D721Med (cell line): ENCODE results near the gene IL4I1.
A peak's percentile ranks its signal among the peaks of the same experiment; 100 is the strongest.

Experiments used
- DNase-seq: peaks from one replicate; pipeline ENCODE4 v3.0.0; 2011; ENCODE audit warnings: low spot score; ENCODE audit not compliant: insufficient read length
- FAIRE-seq: peaks from 2 replicates; lab custom pipeline; 2011; peaks lifted over from hg19 to GRCh38; lab: Jason Lieb, UNC
- CTCF ChIP-seq: IDR thresholded peaks from 2 replicates; pipeline ENCODE4 v1.5.1; 2012; ENCODE audit warnings: mild to moderate bottlenecking, control low read depth; ENCODE audit not compliant: insufficient read depth; ENCODE audit errors: missing control alignments

Gene IL4I1

GRCh38 chr19:49861107-49861506 is 35.6 kb downstream of the IL4I1 start:
- DNase-seq: no peak
- no peak for FAIRE-seq
- TF ChIP-seq CTCF: no peak

GRCh38 chr19:49860336-49861102 is 36.2 kb downstream of the IL4I1 start:
- DNase-seq (no peak), FAIRE-seq (no peak)
- no peak for TF ChIP-seq CTCF

DNA sequence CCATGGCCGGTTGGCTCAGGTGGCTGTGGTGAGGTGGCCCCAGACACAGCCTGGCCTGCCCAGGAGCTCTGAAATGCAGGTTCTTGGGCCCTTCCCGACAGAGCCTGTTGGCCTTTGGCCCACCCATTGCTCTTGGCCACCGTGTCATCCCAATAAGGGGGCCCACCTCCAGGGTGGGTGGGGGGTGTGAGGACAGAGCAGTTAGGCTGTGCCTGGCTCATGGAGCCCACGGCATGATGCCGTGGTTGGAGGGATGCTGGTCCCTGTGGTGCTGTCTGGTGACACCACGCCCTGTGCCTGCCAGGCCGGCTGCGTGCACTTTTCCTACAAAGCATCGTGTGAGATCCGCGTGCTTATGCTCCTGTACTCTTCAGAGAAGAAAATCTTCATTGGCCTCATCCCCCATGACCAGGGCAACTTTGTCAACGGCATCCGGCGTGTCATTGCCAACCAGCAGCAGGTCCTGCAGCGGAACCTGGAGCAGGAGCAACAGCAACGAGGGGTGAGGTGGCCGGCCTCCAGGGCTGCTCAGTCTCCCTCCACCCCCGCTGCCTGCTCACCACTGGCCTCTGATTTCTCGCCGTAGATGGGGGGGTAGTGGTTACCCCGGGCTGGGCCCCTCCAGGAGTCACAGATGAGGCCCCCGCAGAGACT is 36.9 kb downstream of the IL4I1 start:
- TF ChIP-seq CTCF: no peak
- DNase-seq (no peak), FAIRE-seq (no peak)

GRCh38 chr19:49858088-49858985 is 38.4 kb downstream of the IL4I1 start:
- no peak for FAIRE-seq

DNA sequence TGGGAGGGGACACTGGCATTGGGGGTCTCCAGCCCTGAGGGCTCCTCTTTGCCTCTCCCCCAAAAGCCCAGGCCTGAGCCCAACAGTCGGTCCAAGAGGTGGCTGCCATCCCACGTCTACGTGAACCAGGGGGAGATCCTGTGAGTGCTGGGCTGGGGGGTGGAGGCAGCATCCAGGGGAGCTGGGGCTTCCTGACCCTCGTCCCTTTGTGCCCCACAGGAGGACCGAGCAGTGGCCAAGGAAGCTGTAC is 38.9 kb downstream of the IL4I1 start:
- no peak for FAIRE-seq

More at GRCh38 chr19:49858088-49858985, 38.4 kb downstream of the IL4I1 start:
- TF ChIP-seq CTCF: no peak
- peak; percentile 27 for DNase-seq

More for the DNA sequence above, 38.9 kb downstream of the IL4I1 start:
- no peak for TF ChIP-seq CTCF
- DNase-seq: peak; percentile 11
